ENCODE data around the gene ELOVL1.

DNA sequence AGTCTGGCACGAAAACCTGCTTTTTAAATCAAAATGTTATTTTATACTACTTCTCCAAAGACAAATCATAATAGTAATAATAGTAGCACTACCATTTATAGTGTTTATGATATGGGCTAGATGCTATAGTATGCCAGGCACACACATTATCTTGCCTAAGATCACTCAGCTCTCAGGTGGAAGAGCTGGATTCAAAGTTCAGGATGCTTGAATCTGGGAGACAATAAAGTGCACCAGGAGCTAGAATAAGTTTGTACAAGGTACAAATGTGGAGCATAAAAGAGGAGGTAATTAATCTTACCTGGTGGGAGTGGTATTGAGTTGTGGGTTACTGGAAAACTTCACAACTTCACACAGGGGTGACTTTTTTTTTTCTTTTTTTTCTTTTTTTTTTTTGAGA is 10.0 kb upstream of the ELOVL1 start:
- TF ChIP-seq, protein P1, sequence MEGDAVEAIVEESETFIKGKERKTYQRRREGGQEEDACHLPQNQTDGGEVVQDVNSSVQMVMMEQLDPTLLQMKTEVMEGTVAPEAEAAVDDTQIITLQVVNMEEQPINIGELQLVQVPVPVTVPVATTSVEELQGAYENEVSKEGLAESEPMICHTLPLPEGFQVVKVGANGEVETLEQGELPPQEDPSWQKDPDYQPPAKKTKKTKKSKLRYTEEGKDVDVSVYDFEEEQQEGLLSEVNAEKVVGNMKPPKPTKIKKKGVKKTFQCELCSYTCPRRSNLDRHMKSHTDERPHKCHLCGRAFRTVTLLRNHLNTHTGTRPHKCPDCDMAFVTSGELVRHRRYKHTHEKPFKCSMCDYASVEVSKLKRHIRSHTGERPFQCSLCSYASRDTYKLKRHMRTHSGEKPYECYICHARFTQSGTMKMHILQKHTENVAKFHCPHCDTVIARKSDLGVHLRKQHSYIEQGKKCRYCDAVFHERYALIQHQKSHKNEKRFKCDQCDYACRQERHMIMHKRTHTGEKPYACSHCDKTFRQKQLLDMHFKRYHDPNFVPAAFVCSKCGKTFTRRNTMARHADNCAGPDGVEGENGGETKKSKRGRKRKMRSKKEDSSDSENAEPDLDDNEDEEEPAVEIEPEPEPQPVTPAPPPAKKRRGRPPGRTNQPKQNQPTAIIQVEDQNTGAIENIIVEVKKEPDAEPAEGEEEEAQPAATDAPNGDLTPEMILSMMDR (IDR thresholded peaks at IDR 0.05), result no peak
- TF ChIP-seq POLR2A (IDR thresholded peaks at IDR 0.05), result no peak

Data from esophagus squamous epithelium (tissue), 4 donors.